ENCODE data around the gene DCST2.

Gene DCST2

DNA sequence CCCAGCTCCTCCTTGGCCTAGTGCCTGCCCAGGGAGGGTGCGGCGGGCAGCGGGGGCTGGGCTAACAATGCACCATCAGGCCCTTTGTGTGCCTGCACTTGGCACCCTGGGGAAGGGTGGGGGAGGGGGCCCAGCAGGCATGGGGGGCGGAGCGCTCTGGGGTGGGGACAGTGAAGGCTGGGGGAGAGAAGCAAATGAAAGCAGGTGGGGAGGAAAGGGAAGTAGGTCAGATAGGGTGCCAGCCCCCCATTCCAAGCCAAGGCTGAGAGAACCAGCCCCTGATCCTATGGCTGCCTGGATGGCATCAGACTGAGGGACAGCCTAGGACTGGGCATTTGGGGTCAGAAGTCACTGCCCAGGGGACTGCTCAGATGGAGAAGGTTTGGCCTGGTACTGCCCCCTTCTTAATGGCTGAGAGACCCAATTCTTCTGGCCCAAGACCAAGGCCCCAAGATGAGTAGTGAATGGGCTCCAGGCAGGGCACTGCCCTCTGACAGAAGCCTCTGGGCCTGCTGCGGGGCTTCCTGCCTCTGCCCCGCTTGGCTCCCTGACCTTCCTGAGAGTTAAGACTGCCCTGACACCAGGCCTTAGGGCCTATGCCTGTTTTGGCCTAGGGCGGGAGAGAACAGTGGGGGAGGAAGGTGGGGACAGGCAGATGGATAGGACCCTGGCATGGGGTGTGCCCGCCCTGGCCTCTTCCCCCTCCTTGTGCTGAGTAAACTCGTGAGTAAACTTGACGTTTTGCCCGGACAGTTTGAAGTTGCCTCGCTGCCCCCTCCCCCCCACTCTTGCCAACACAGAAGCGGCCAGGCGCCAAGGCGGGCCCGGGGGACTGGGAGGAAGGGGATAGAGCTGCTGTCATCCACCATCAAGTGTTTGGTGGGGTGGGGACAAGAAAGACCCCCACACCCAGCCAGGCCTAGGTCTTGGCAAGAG lies 28.2 kb downstream of the DCST2 start:
- no peak for DNase-seq (ENCODE audit: low read depth)
- TF ChIP-seq, protein P1, sequence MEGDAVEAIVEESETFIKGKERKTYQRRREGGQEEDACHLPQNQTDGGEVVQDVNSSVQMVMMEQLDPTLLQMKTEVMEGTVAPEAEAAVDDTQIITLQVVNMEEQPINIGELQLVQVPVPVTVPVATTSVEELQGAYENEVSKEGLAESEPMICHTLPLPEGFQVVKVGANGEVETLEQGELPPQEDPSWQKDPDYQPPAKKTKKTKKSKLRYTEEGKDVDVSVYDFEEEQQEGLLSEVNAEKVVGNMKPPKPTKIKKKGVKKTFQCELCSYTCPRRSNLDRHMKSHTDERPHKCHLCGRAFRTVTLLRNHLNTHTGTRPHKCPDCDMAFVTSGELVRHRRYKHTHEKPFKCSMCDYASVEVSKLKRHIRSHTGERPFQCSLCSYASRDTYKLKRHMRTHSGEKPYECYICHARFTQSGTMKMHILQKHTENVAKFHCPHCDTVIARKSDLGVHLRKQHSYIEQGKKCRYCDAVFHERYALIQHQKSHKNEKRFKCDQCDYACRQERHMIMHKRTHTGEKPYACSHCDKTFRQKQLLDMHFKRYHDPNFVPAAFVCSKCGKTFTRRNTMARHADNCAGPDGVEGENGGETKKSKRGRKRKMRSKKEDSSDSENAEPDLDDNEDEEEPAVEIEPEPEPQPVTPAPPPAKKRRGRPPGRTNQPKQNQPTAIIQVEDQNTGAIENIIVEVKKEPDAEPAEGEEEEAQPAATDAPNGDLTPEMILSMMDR (IDR thresholded peaks at IDR 0.05; ENCODE audit: low read depth, low read length, missing control alignments): no peak

DNA sequence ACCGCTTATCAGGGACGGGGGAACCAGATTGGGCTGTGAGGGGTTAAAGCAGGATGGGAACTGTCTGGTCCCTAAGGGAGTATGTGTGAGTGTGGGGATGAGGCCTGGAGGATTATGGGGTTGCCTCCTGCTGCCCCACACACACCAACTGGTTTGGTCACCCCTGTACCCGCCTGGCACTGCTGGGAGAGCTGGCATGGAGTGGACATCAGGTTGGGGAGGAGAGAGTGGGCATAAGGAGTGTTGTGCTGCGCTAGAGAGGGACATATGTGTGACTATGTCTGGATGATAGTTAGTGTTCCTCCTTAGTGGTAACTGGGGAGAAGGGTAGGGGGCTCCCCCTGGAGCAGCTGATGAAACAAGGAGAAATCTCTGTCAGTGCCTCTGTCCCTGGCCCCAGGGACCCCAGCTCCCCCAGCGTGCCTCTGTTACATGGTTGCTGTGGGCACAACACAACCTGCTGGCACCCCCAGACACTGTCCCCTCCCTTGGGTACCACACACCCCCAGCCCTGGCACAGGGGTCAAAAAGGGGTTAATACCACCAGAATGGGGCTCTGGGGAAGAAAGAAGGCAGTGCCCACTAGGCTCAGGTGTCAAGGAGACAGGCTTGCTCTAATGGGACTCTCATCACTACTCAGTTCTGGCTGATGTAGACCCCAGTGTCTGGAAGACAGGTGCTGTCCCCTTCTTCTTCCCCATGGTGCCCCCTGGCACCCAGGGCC lies 29.1 kb downstream of the DCST2 start:
- TF ChIP-seq, protein P1 (IDR thresholded peaks at IDR 0.05; ENCODE audit: low read depth, low read length, missing control alignments): no peak
- DNase-seq (ENCODE audit: low read depth): no peak
- peak overlapping the region; percentile 91 for H3K4me3 ChIP-seq (ENCODE audit: low read depth, low read length)

More for the DNA sequence above, 28.2 kb downstream of the DCST2 start:
- peak overlapping the region; percentile 91; the same call in 1 of the 2 replicates for H3K4me3 ChIP-seq (ENCODE audit: low read depth, low read length)

DNA sequence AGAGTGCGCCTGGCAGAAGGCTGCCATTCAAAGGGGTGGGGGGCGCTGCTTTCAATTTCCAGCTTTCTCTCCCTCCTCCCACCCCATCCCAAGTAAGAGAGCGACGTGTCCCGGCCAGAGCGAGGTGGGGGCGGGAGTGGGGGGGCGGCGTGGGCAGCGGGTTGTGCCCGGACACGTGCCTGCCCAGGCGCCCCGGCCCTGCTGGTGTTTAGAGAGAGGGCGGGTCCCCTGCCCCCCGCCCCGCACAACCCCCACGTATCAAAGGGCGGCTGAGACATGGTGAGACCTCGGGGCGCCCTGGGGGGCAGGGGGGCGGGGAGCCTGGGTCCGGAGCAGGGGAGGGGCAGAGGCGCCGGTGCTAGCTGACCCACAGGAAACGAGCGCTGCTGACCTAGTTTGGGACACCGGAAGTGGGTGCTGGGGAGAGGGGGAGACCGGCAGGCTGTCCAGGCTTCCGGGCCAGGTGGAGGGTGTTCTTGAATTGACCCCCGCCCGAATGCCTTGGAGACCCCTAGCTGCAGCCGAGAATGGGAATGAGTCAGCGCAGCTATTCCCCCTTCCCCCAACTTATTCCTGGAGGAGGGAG lies 29.7 kb downstream of the DCST2 start:
- peak overlapping the region; percentile 91 for H3K4me3 ChIP-seq (ENCODE audit: low read depth, low read length)
- DNase-seq (ENCODE audit: low read depth): no peak
- TF ChIP-seq, protein P1 (IDR thresholded peaks at IDR 0.05; ENCODE audit: low read depth, low read length, missing control alignments): no peak

DNA sequence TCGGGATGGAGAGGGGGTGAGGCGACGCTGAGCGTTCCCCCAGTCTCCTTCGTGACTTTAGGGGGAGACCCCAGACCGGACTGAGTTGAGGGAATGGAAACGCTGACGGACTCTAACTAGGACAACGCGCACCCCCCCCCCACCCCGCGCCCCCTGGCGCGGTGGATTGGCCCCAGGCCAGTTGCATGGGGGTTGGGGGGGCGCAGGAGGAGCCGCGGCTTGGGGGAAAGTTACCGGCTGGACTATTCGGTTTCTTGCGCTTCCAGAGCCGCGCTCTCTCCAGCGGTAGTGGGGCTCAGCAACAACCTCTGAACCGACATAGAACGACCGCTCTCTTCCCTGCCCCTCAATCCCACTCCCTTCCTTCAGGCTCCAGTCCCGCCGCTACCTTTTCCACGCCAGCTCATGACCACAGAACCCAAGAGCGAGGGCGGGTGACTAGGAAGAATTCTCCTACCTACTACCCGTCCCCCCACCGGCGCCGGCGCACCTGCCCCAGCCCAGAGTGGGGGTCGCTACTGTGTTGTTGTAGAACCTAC lies 30.3 kb downstream of the DCST2 start:
- no peak for DNase-seq (ENCODE audit: low read depth)
- peak overlapping the region; percentile 91 for H3K4me3 ChIP-seq (ENCODE audit: low read depth, low read length)
- TF ChIP-seq, protein P1 (IDR thresholded peaks at IDR 0.05; ENCODE audit: low read depth, low read length, missing control alignments): no peak

DNA sequence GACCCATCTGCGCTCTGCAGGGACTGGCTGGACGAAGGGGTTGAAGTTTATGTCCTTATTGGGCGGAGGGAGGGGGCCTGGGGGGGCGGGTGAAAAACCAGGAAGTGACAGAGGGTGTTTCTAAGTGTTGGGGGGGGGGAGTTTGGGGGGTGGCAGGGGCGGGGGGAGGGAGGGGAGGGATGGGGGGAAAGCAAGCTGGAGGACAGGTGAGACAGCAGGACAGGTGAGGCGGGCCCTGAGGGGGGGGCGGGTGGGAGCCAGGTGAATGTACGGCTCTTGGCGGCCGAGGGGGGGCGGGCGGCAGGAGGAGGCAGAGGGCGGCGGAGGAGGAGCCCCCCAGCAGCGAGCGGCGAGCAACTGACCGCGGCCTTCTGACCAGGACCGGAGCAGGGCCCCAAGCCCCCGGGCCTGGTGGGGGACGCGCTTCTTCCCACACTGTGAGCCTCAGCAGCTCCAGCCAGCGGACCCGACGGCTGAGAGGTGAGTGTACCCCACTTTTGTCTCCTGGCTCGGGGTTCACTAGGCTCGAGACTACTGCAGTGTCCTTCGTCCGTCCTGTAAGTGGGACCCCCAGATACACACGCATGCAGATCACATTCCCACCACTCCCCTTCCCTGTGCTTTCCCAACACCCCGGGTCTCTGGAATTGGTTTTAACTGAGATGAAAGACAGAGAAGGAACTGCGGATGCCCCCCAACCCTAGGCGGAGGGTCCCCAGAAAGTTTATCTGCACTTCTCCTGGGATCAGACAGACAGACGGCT lies 30.9 kb downstream of the DCST2 start, which contains the start of gene ZBTB7B:
ZBTB7B (plus strand) TSS at position 339 of the 763 bp plus-strand sequence. CDS start 11,859 bp downstream, outside the sequence.
- TF ChIP-seq, protein P1 (IDR thresholded peaks at IDR 0.05; ENCODE audit: low read depth, low read length, missing control alignments): no peak
- peak within 1 kb of the TSS; percentile 91 for H3K4me3 ChIP-seq (ENCODE audit: low read depth, low read length)
- DNase-seq (ENCODE audit: low read depth): no peak
